Activated T-cell treated with anti-CD3 and anti-CD28 coated beads, Interleukin-2, amount 50 U/mL, for 48 hours (primary cell): Measurements from ENCODE around the gene NAV2.

Experiments
- DNase-seq, 2 experiments: peaks; one replicate each; pipeline ENCODE4 v3.0.0-alpha.2; 2020

NAV2 gene

DNA sequence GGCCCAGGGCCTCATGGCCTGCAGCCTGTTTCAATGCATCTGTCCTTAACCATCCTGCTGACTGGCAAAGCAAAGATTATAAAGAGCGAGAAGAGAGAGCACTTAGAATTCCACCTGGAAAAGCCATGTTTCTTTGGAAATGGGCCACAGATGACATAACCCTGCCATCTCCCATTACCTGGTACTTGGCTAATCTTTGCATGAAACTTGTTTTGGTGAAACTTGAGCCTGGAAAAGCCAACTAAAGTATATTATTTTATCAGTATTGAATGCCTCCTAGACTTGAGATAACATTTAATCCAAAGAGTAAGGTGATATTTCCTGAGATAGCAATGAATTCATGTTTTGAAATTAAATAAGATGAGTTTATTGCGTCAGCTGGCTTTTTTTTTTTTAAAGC, 72.6 kb downstream of the NAV2 start:
- DNase-seq: no peak

DNA sequence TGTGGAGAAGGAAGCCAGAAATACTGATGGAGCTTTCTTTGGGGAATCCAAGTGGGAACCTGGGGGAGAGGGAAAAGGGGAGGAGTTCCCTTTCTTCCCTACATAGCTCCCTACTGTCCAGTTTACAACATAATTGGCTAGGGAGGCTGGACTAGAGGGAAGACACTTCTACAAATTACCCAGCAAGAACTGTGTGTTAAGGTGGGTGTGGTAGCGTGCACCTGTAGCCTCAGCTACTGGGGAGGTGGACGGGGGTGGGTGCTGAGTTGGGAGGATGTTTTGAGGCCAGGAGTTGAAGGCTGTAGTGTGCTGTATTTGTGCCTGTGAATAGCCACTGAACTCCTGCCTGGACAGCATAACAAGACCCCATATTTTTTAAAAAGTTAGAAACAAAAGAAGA, 74.0 kb downstream of the NAV2 start:
- no peak for DNase-seq

DNA sequence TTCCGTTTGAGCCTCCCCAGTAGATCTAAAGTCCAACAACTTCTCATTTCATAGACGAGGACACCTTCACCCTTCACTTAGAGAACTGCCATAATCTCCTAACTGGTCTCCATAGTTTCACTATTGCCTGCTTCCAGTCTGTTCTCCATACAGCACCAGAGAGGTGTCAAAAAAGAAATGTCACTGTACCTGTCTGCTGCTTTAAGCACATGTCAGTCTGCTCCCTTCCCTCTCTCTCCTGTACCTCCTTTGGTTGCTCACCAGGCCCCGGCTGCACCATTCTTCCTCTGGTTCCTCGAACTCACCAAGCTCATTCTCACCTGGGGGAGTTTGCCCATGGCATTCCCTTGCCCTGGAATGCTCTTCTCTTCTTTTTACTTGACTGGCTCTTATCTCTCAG, 75.8 kb downstream of the NAV2 start:
- DNase-seq: no peak

GRCh38 chr11:19789245-19789644, 76.6 kb downstream of the NAV2 start:
- no peak for DNase-seq

DNA sequence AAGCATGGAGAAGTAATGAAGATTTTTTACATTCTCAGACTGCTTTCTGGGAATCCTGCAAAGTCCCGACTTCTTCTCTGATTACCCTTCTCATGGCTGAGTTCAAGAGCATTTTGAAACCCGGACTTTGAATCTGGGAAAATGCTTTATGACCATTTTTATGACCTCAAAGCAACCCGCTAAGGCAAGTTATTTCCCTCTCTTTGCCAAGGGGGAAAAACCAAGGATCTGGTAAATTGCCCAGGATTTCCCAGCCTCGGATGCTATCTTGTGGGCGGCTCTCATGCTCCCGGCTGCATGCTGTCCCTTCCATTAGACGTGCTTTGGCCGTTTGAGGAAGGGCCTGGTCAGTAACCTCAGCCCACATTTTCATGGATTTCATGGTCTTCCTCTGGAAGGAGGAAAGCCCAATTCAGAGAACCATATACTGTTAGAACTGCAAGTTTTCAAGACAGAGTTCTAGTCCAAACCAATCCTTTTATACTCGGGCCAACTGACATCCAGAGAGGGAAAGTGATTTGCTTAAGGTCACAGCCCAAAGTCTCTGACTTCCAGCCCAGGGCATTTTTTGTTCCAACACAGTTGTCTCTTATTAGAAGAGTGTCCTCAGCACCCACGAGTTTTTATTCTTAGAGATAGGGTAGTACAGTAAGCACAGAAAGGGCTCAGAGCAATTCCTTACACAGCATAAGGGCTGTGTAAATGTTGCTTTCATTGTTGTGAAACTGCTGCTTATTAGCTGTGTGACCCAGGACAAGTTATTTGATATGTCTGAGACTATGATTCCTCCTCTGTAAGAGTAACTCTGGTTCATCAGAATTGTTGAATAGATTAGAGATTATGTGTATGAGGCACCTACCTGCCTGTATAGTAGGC, 77.4 kb downstream of the NAV2 start:
- no peak for DNase-seq

GRCh38 chr11:19790831-19791552, 78.4 kb downstream of the NAV2 start:
- no peak for DNase-seq

DNA sequence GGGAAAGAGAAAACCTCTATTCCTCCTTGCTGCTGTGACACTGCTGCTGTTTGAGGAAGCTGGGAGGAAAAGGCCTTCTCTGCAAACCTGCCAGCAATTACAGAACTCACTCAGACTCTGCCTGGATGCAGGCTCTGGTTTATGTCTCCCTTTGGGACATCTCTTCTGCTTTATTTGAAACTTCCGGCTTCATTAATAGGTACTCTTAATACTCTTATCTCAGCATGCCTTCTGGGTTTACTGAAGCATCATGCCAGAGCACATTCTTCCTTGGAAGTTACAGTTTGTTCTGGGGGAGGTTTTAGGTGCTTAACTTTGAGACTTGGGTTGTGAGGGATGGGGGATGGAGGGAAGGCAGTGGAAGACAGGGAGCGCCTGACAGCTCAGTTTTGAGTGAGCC, 79.9 kb downstream of the NAV2 start:
- no peak for DNase-seq

DNA sequence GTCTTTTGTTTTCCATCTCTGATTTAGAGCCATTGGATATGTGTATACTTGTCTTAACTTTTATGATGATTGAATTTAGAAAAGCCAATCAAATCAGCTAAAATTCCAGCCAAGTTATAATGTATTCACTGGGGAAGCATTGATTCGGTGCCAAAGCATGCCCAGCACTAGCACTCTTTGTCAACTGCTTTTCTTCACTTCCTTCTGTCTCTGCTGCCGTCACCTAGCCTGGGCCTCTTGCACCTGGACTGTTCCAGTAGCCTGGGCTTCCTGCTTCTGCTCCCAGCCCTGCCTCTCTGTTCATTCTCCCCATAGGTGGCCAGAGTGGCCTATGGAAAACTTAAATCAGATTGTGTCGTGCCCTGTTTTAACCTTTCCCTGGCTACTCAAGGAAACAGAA, 80.7 kb downstream of the NAV2 start:
- DNase-seq: no peak

DNA sequence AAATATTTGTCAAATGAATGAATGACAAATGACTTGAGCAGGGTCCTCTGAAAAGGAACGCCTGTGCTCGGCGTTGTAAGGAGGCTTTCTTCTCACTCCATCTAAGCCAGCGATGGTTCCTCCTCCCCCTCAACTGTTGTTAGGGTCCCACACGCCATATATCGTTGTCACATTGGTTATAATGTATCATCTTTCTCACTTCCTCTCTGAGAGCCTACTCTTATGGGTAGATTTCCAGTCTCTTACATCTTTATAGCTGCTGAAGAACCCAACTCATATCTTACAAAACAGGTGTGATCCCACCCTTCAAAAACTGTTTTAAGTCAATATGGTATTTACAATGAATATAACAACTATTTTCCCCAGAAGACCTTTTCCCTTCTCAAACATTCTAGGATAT, 81.5 kb downstream of the NAV2 start:
- DNase-seq: no peak

GRCh38 chr11:19795082-19795481, 82.4 kb downstream of the NAV2 start:
- DNase-seq: no peak

DNA sequence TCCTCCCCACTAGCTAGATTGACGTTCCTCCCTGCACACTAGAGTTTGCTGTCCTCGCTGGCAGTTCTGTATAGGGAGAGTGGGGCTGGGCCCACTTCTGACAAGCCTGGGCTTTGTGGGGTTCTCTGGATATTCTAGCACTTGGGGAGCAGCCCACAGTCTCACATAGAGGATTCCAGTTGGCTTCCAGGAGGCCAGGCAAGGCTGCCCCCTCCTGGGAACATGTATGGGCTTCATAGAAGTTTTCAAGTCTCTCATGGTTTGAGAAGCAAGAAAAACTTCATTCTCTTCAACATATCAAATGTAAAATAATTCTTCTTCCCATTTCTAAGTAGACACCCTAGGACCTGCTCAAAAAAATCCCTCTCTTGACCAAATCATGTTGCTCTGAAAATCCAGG, 87.5 kb downstream of the NAV2 start:
- DNase-seq: no peak

- DNase-seq: no peak
Observed at GRCh38 chr11:19800714-19801519, 88.3 kb downstream of the NAV2 start.

DNA sequence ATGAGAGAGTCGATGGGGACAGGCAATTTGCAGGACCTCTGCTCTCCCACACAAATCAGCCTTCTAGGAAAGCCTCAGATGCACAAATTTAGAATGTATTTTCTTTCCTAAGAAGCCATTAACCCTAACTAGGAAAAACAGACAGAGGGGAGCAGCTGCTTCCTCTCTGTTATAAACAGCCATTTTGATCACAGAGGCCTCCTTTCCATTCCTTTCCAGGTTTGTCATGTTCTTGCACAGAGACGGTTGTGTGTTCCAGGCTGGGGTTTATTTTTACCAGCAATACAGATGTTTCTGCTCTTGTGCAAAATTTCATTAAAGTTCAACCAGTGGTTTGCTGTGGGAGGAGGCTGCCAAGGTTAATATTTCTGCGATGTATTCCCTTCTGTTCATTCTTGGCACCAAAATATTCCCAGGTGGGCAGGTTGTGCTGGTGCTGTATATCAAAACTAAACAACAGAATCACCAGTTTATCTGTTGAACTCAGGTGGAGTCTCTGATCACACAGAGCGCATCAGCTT, 90.2 kb downstream of the NAV2 start:
- DNase-seq: no peak

- no peak for DNase-seq
Observed at GRCh38 chr11:19803506-19803998, 90.9 kb downstream of the NAV2 start.

DNA sequence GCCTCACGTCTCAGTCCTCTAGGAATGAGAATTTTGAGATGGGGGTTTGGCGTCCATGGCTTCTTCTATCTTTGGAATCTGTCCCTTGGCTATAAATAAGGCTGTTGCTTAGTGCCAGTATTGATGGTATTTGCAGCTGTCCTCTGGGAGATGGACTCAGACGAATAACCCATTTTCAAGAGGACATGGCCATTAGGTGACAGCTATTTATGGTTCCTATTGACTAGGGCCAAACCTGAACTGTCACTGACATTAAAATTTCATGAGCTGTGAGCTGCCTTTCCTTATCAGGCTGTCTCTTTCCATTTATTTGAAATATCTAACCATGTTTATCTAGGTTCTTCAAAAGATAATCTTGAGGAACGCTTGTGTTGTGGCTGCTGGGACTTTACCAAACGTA, 92.7 kb downstream of the NAV2 start:
- no peak for DNase-seq

GRCh38 chr11:19805827-19806226, 93.2 kb downstream of the NAV2 start:
- DNase-seq: no peak

DNA sequence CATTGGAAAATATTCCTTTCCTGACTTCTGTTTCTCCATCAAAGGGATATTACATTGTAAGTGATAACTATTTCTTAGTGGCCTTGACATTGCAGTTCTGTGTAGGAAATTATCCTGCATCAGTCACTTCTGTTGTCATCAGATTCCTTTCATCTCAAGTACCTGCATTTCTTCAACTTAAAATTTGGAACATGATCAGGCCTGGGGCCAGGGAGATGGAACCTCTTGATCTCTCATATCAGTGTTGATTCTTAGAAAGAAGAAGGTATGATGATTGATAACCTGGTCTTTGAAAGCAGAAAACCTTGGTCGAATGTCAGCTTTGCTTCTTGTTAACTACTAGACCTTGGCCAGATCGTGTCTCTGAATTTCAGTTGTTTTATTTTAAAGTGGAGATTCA, 93.6 kb downstream of the NAV2 start:
- DNase-seq: no peak

DNA sequence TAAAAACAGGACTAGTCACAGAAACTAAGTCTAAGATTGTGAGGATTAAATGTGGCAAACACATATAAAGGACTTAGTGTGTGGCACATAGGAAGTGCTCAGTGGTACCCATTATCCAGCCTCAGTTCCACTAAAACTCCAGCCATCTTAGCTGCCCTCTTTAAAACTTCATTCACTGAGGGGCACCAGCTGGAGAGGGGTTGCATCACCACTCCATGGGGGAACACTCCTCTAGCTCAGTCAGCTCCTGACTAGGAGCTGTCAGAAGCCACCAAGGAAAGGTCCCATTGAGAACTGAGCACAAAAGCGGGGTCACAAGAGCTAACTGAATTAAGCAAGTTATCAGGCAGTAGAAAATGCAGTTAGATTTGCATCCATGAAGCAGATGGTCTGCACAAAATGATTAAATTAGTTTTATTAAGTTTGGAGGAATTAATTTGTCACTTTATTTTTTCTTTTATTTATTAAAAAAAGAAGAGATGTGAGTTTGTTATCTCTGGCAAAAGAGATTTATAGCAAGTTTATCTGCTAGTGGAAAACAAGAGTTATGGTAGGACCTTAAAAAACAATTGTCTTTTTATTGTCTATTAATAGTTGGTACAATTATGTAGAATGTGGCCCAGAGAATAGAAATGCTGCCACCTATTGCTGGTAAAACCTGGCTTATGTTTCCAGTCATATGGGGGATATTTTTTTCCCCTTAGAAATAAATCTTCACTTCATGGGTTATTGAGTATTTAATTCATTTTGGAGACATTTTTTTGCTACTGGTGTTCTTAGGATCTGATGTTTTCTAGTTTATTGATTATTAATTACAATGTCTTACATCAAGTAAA, 95.7 kb downstream of the NAV2 start:
- DNase-seq: no peak

DNA sequence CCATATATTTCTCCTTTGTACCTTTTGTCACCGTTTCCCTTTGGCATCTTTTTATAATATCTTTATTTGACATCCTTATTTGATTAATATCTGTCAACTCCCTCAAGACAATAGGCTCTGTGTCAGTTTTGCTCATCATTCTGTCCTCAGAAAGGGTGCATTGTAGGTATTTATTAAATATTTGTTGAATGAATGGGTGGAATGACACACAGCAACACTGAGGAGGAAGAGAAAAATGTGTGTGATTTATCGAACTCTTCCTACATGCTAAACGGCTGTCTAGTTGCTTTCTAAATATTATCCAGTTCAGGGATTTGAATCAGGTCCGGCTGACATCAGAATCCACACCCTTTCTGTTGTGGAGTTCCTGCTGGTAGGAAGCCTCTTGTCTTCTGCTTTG, 98.2 kb downstream of the NAV2 start:
- DNase-seq: no peak

DNA sequence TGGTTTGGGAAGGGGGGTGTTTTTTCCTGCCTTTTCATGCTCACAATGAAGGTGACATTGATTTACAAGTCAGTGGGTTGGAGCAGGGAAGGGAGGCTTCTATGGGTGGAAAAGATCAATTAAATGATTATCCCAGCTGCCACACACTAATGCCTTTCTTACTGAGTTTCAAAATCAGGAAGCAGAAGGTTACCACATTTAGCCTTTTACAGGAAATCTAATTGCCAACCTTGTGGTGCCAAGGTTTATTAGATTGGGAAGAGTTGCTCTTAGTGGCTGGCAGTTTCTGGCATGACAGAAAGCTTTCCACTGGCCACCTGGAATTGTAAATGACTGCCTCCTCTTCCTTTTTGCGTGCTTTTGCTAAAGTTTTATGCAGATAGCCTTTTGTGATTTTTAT, 98.7 kb downstream of the NAV2 start:
- no peak for DNase-seq

DNA sequence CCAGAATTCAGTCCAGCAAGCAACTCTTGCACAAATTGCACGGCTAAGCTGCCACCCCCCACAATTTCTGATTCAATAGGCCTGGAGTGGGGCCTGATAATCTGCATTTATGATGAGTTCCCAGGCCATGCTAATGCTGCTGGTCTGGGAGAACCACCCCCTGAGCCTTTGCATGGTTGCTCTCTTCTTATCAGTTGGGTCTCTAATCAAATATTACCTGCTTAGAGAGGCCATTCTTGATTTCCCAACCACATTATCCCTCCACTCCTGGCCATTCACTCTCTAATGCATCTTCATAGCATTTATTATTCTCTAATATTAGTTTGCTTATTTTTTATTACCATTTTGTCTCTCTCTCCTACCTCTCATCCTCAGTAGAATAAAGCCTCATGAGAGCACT, 99.5 kb downstream of the NAV2 start:
- no peak for DNase-seq

DNA sequence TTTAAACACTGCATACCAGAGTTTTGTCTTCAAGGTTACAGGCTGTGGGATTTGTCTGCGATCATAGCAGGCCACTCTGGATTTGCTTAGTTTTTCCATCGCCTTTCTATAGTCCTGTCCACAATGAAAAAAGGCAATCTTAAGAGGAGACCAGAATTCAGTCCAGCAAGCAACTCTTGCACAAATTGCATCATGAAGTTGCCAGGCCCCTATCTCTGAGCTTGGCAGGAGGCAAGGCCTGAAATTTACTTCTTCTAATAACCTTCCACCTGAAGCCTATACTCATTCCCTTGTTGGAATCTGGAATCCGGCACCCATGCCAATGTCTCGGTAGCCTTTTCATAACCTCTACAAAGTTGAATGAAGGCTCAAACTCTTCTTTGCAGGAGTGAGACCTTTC, 100.1 kb downstream of the NAV2 start:
- DNase-seq: no peak
